Measurements from ENCODE around the gene CHRNA9. TPM values are rescaled to one million over a fixed set of nuclear protein-coding genes. Genes with fewer than 3 reads are reported as not detected.

The CHRNA9 gene
- total RNA-seq, 4 donors from 2014 or later: not detected

DNA sequence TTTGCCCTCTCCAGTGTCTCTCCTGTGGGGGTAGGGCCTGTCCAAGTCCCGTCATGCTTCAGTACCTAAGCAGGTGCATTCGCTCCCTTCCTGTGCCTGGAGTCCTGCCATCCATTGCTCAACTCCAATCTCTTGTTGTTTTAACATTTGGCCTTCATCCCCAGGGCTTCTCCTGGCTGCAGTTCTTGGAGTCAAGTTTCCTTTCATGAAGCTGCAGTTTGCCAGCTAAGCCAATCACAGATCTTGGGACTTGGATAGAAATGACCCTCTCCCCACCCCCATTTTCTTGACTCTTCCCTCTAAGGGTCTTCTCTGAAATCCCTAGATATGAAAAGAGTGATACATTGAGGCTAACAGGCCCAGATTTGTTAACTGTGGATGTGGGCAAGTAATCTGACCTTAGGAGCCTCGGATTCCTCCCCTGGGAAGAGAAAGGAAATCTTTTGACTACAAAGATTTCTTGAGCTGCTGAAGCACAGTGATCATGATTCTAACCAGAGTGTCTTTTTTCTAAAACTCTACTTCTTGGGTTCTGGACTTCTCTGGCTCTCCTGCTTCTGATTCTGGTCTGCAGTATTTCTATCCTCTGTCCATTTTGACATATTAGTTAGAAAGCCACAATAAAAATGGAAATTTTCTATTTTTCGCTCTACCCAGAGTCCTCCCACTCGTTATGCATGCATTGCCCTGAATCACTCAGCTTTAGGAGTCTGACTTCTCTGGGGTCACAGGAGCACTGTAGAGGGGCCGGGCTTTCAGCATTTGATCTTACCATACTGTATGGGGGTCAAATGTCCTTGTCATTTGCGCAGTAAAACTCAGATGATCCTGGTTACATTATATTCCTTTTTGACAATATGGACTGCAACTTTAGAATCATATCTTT is 61.0 kb downstream of the CHRNA9 start:
- Histone ChIP-seq H3K9me3 (no peaks in the 10 kb centered on the region), H3K4me3 (no peak overlapping the region), H3K36me3 (no peaks in the 10 kb centered on the region), H3K27me3 (no peaks in the 10 kb centered on the region), H3K4me1 (peaks cover 13 to 39% (median 18%) of the 10 kb centered on the region in 3 donors), H3K27ac (peak overlapping the region in 3 of 4 donors; percentile 36 to 63 (median 57))
- intact Hi-C loops (cut with DNase I): no loop called here
- no peak for DNase-seq
- no peak for TF ChIP-seq POLR2A (IDR thresholded peaks at IDR 0.05)
- TF ChIP-seq CTCF (IDR thresholded peaks at IDR 0.05): no peak
- WGBS, 2 donors: 44 to 57% methylated on average over 7 of the region's 7 CpGs

GRCh38 chr4:40399578-40399977 is 64.4 kb downstream of the CHRNA9 start:
- Histone ChIP-seq H3K27ac (peak overlapping the region in 3 of 4 donors; percentile 8 to 30 (median 9)), H3K36me3 (no peaks in the 10 kb centered on the region), H3K9me3 (no peaks in the 10 kb centered on the region), H3K4me3 (no peak overlapping the region), H3K27me3 (no peaks in the 10 kb centered on the region), H3K4me1 (peaks cover 18 to 59% (median 23%) of the 10 kb centered on the region in 3 donors)
- DNase-seq: no peak
- intact Hi-C loops (cut with DNase I): no loop called here
- TF ChIP-seq CTCF (IDR thresholded peaks at IDR 0.05): no peak
- TF ChIP-seq POLR2A (IDR thresholded peaks at IDR 0.05): no peak
- 66 to 67% methylated on average over 3 of the region's 3 CpGs for WGBS, 2 donors

GRCh38 chr4:40401096-40401495 is 66.0 kb downstream of the CHRNA9 start:
- TF ChIP-seq CTCF (IDR thresholded peaks at IDR 0.05) (no peak), POLR2A (IDR thresholded peaks at IDR 0.05) (no peak)
- no peak overlapping the region for H3K4me3 ChIP-seq
- H3K27ac ChIP-seq: no peak overlapping the region
- DNase-seq: no peak
- H3K27me3 ChIP-seq: no peaks in the 10 kb centered on the region
- peaks cover 11 to 59% (median 23%) of the 10 kb centered on the region in 3 donors for H3K4me1 ChIP-seq
- no peaks in the 10 kb centered on the region for H3K36me3 ChIP-seq
- H3K9me3 ChIP-seq: no peaks in the 10 kb centered on the region
- intact Hi-C loops (cut with DNase I): no loop called here
- 87 to 91% methylated on average over 6 of the region's 6 CpGs for WGBS, 2 donors

- Histone ChIP-seq H3K27me3 (no peaks in the 10 kb centered on the region), H3K4me1 (peaks cover 6 to 59% (median 22%) of the 10 kb centered on the region in 3 donors), H3K36me3 (no peaks in the 10 kb centered on the region), H3K27ac (no peak overlapping the region), H3K9me3 (no peaks in the 10 kb centered on the region), H3K4me3 (no peak overlapping the region)
- intact Hi-C loops (cut with DNase I): no loop called here
- TF ChIP-seq CTCF (IDR thresholded peaks at IDR 0.05) (no peak), POLR2A (IDR thresholded peaks at IDR 0.05) (no peak)
- DNase-seq: no peak
- WGBS, 2 donors: 67 to 87% methylated on average over 8 of the region's 8 CpGs
Observed at GRCh38 chr4:40401631-40402030, 66.5 kb downstream of the CHRNA9 start.

DNA sequence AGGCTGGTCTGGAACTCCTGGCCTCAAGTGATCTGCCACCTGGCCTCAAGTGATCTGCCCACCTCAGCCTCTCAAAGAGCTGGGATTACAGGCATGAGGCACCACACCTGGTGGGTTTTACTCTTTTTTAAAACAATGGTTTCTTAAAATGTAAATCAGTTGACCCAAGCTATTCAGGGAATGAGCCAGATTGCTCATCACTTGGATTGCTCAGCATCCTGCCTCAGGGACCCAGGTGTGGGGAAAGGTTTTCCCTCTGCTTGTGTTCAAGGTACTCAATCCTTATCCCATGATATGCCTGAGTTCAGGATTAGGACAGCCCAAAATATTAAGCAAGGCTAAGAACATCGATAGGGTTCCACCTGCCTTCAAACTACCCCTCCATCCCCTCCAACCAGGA is 67.4 kb downstream of the CHRNA9 start:
- TF ChIP-seq POLR2A (IDR thresholded peaks at IDR 0.05) (no peak), CTCF (IDR thresholded peaks at IDR 0.05) (no peak)
- no peak for DNase-seq
- intact Hi-C loops (cut with DNase I): no loop called here
- 38 to 50% methylated on average over 1 of the region's 1 CpG for WGBS, 2 donors
- no peak overlapping the region for H3K4me3 ChIP-seq
- no peaks in the 10 kb centered on the region for H3K36me3 ChIP-seq
- peak overlapping the region in 3 of 4 donors; percentile 21 to 93 (median 88) for H3K27ac ChIP-seq
- no peaks in the 10 kb centered on the region for H3K27me3 ChIP-seq
- no peaks in the 10 kb centered on the region for H3K9me3 ChIP-seq
- H3K4me1 ChIP-seq: peaks cover 5 to 55% (median 20%) of the 10 kb centered on the region in 3 donors
